ENCODE results near the gene UBL5.
"Not testable (repeated sequence)": the region's sequence is repeated elsewhere in the genome, so short reads cannot be mapped to it uniquely, and the experiment has no call there.

UBL5 gene

DNA sequence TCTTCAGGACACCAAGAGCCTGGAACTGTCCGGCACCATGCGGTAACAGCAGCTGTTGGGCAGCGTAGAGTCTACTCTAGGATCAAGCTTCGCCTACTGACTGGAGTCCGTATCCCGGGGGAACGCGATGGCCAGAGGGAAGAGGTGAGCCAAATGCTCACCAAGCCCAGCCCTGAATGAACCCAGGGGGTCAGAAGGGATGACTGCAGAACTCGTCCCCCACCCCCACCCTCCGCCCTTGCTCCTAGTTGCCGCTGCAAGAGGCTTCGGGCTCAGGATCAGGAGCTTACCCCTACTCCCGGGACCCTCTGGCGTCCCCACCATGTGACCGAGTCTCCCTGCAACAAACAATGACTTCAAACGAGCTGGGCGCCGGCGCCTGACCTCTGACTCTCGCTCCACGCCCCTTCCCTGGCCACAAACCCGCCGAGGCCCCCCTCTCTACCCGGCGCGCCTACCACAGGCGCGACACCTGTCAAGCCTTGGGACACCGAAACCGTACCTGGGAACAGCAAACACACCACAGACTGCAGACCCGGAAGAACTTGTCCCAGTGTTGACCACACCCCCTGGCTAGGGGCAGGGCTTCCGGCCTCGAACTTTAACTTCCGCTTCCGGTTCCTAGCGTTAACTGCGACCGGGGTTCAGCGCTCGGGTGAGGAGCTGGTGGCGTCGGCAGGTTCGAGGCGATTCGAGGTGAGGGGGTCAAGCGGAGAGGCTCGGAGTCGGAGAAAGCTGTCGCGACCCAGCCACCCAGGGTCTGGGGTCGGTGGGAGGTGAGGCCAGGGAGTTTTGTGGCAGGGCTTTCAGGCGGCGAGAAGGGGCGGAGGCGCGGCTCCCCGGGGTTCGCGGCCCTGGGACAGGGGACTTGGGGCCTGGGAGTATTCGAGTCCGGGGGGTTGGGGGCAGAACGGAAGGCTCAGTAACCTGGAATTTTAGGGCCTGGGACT is at the start of gene UBL5:
Gene UBL5 (plus strand): TSS at position 630 of the 950 bp plus-strand sequence. CDS start 420 bp downstream, outside the sequence.
- Histone ChIP-seq H3K4me1 (ENCODE audit: control insufficient read depth in 5 of 5, insufficient read depth in 5 of 5, low read length in 5 of 5) (peaks cover 4 to 29% (median 27%) of the 10 kb centered on the region in 5 donors), H3K36me3 (ENCODE audit: control insufficient read depth in 5 of 5, insufficient read depth in 5 of 5, low read length in 5 of 5) (peaks cover 0 to 16% (median 9%) of the 10 kb centered on the region in 5 donors), H3K27me3 (ENCODE audit: control insufficient read depth in 5 of 5, insufficient read depth in 4 of 5, low read length in 5 of 5) (no peaks in the 10 kb centered on the region), H3K27ac (ENCODE audit: low read depth, low read length) (peak within 1 kb of the TSS; percentile 61), H3K9ac (ENCODE audit: low read length in 5 of 5) (peak within 1 kb of the TSS; percentile 81 to 96 (median 96)), H3K4me3 (ENCODE audit: low read depth in 1 of 5, low read length in 5 of 5) (peak within 1 kb of the TSS; percentile 88 to 99 (median 96)), H3K9me3 (ENCODE audit: control insufficient read depth in 5 of 5, low read length in 5 of 5) (no peaks in the 10 kb centered on the region)

GRCh38 chr19:9782338-9782737 is 45.4 kb upstream of the UBL5 start:
- H3K9ac ChIP-seq (ENCODE audit: low read length in 5 of 5), result no peak overlapping the region
- no peaks in the 10 kb centered on the region for H3K27me3 ChIP-seq (ENCODE audit: control insufficient read depth in 5 of 5, insufficient read depth in 4 of 5, low read length in 5 of 5)
- no peaks in the 10 kb centered on the region for H3K9me3 ChIP-seq (ENCODE audit: control insufficient read depth in 5 of 5, low read length in 5 of 5)
- H3K36me3 ChIP-seq (ENCODE audit: control insufficient read depth in 5 of 5, insufficient read depth in 5 of 5, low read length in 5 of 5), result no peaks in the 10 kb centered on the region
- no peak overlapping the region for H3K4me3 ChIP-seq (ENCODE audit: low read depth in 1 of 5, low read length in 5 of 5)
- H3K4me1 ChIP-seq (ENCODE audit: control insufficient read depth in 5 of 5, insufficient read depth in 5 of 5, low read length in 5 of 5), result peaks cover 0 to 19% (median 12%) of the 10 kb centered on the region in 5 donors
- no peak overlapping the region for H3K27ac ChIP-seq (ENCODE audit: low read depth, low read length)

- not testable (repeated sequence) for H3K4me3 ChIP-seq (ENCODE audit: low read depth in 1 of 5, low read length in 5 of 5); H3K36me3 ChIP-seq (ENCODE audit: control insufficient read depth in 5 of 5, insufficient read depth in 5 of 5, low read length in 5 of 5); H3K9me3 ChIP-seq (ENCODE audit: control insufficient read depth in 5 of 5, low read length in 5 of 5); H3K9ac ChIP-seq (ENCODE audit: low read length in 5 of 5); H3K27me3 ChIP-seq (ENCODE audit: control insufficient read depth in 5 of 5, insufficient read depth in 4 of 5, low read length in 5 of 5)
- peak overlapping the region; percentile 60 for H3K27ac ChIP-seq (ENCODE audit: low read depth, low read length)
- H3K4me1 ChIP-seq (ENCODE audit: control insufficient read depth in 5 of 5, insufficient read depth in 5 of 5, low read length in 5 of 5), result peaks cover 0 to 19% (median 12%) of the 10 kb centered on the region in 5 donors
Observed at GRCh38 chr19:9784163-9784496, 43.6 kb upstream of the UBL5 start.

- no peaks in the 10 kb centered on the region for H3K27me3 ChIP-seq (ENCODE audit: control insufficient read depth in 5 of 5, insufficient read depth in 4 of 5, low read length in 5 of 5)
- no peaks in the 10 kb centered on the region for H3K36me3 ChIP-seq (ENCODE audit: control insufficient read depth in 5 of 5, insufficient read depth in 5 of 5, low read length in 5 of 5)
- peak overlapping the region; percentile 74 to 84 (median 76) for H3K4me3 ChIP-seq (ENCODE audit: low read depth in 1 of 5, low read length in 5 of 5)
- H3K27ac ChIP-seq (ENCODE audit: low read depth, low read length), result peak overlapping the region; percentile 85
- peak overlapping the region in 4 of 5 donors; percentile 60 to 77 (median 71) for H3K9ac ChIP-seq (ENCODE audit: low read length in 5 of 5)
- peaks cover 0 to 19% (median 12%) of the 10 kb centered on the region in 5 donors for H3K4me1 ChIP-seq (ENCODE audit: control insufficient read depth in 5 of 5, insufficient read depth in 5 of 5, low read length in 5 of 5)
- H3K9me3 ChIP-seq (ENCODE audit: control insufficient read depth in 5 of 5, low read length in 5 of 5), result no peaks in the 10 kb centered on the region
Observed at GRCh38 chr19:9785367-9786331, 42.1 kb upstream of the UBL5 start.

GRCh38 chr19:9786342-9786741 is 41.4 kb upstream of the UBL5 start:
- H3K4me3 ChIP-seq (ENCODE audit: low read depth in 1 of 5, low read length in 5 of 5), result peak overlapping the region in 4 of 5 donors; percentile 74 to 84 (median 76)
- no peaks in the 10 kb centered on the region for H3K36me3 ChIP-seq (ENCODE audit: control insufficient read depth in 5 of 5, insufficient read depth in 5 of 5, low read length in 5 of 5)
- peaks cover 0 to 22% (median 16%) of the 10 kb centered on the region in 5 donors for H3K4me1 ChIP-seq (ENCODE audit: control insufficient read depth in 5 of 5, insufficient read depth in 5 of 5, low read length in 5 of 5)
- no peaks in the 10 kb centered on the region for H3K27me3 ChIP-seq (ENCODE audit: control insufficient read depth in 5 of 5, insufficient read depth in 4 of 5, low read length in 5 of 5)
- H3K27ac ChIP-seq (ENCODE audit: low read depth, low read length), result no peak overlapping the region
- H3K9ac ChIP-seq (ENCODE audit: low read length in 5 of 5), result peak overlapping the region in 1 of 5 donors; percentile 76
- H3K9me3 ChIP-seq (ENCODE audit: control insufficient read depth in 5 of 5, low read length in 5 of 5), result no peaks in the 10 kb centered on the region

- no peaks in the 10 kb centered on the region for H3K36me3 ChIP-seq (ENCODE audit: control insufficient read depth in 5 of 5, insufficient read depth in 5 of 5, low read length in 5 of 5)
- H3K4me1 ChIP-seq (ENCODE audit: control insufficient read depth in 5 of 5, insufficient read depth in 5 of 5, low read length in 5 of 5), result peaks cover 0 to 24% (median 19%) of the 10 kb centered on the region in 5 donors
- no peak overlapping the region for H3K27ac ChIP-seq (ENCODE audit: low read depth, low read length)
- no peak overlapping the region for H3K4me3 ChIP-seq (ENCODE audit: low read depth in 1 of 5, low read length in 5 of 5)
- H3K27me3 ChIP-seq (ENCODE audit: control insufficient read depth in 5 of 5, insufficient read depth in 4 of 5, low read length in 5 of 5), result no peaks in the 10 kb centered on the region
- no peaks in the 10 kb centered on the region for H3K9me3 ChIP-seq (ENCODE audit: control insufficient read depth in 5 of 5, low read length in 5 of 5)
- no peak overlapping the region for H3K9ac ChIP-seq (ENCODE audit: low read length in 5 of 5)
Observed at GRCh38 chr19:9786819-9787218, 40.9 kb upstream of the UBL5 start.

DNA sequence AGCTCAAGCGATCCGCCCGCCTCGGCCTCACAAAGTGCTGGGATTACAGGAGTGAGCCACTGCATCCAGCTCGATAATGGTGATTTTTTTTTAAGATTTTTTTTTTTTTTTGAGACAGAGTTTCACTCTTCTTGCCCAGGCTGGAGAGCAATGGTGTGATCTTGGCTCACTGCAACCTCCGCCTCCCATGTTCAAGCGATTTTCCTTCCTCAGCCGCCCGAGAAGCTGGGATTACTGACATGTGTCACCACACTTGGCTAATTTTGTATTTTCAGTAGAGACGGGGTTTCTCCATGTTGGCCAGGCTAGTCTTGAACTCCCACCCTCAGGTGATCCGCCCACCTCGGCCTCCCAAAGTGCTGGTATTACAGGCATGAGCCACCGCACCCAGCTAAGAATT is 39.1 kb upstream of the UBL5 start:
- not testable (repeated sequence) for H3K27ac ChIP-seq (ENCODE audit: low read depth, low read length); H3K4me3 ChIP-seq (ENCODE audit: low read depth in 1 of 5, low read length in 5 of 5); H3K9me3 ChIP-seq (ENCODE audit: control insufficient read depth in 5 of 5, low read length in 5 of 5); H3K9ac ChIP-seq (ENCODE audit: low read length in 5 of 5); H3K36me3 ChIP-seq (ENCODE audit: control insufficient read depth in 5 of 5, insufficient read depth in 5 of 5, low read length in 5 of 5); H3K27me3 ChIP-seq (ENCODE audit: control insufficient read depth in 5 of 5, insufficient read depth in 4 of 5, low read length in 5 of 5)
- H3K4me1 ChIP-seq (ENCODE audit: control insufficient read depth in 5 of 5, insufficient read depth in 5 of 5, low read length in 5 of 5), result peaks cover 0 to 30% (median 24%) of the 10 kb centered on the region in 5 donors

DNA sequence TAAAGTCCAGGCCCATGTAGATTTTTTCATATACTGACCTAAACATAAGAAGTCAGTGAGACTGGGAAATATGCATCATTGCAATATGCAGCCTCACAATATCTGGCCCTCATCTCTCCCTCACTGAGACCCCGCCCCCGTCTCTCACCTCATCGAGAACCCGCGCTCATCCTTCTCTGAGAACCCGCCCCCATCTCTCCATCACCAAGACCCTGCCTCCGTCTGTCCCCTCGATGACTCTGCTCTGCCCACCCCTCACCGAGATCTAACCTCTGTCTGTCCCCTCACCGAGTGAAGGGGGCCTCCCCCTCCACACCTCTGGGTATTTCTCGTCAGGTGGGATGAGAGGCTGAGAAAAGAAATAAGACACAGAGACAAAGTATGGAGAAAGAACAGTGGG is 38.7 kb upstream of the UBL5 start:
- no peaks in the 10 kb centered on the region for H3K36me3 ChIP-seq (ENCODE audit: control insufficient read depth in 5 of 5, insufficient read depth in 5 of 5, low read length in 5 of 5)
- no peak overlapping the region for H3K4me3 ChIP-seq (ENCODE audit: low read depth in 1 of 5, low read length in 5 of 5)
- no peak overlapping the region for H3K9ac ChIP-seq (ENCODE audit: low read length in 5 of 5)
- H3K27ac ChIP-seq (ENCODE audit: low read depth, low read length), result no peak overlapping the region
- no peaks in the 10 kb centered on the region for H3K27me3 ChIP-seq (ENCODE audit: control insufficient read depth in 5 of 5, insufficient read depth in 4 of 5, low read length in 5 of 5)
- H3K4me1 ChIP-seq (ENCODE audit: control insufficient read depth in 5 of 5, insufficient read depth in 5 of 5, low read length in 5 of 5), result peaks cover 0 to 30% (median 24%) of the 10 kb centered on the region in 5 donors
- H3K9me3 ChIP-seq (ENCODE audit: control insufficient read depth in 5 of 5, low read length in 5 of 5), result no peaks in the 10 kb centered on the region

GRCh38 chr19:9789579-9789978 is 38.1 kb upstream of the UBL5 start:
- H3K9ac ChIP-seq (ENCODE audit: low read length in 5 of 5); H3K4me3 ChIP-seq (ENCODE audit: low read depth in 1 of 5, low read length in 5 of 5); H3K36me3 ChIP-seq (ENCODE audit: control insufficient read depth in 5 of 5, insufficient read depth in 5 of 5, low read length in 5 of 5); H3K27me3 ChIP-seq (ENCODE audit: control insufficient read depth in 5 of 5, insufficient read depth in 4 of 5, low read length in 5 of 5); H3K27ac ChIP-seq (ENCODE audit: low read depth, low read length); H3K9me3 ChIP-seq (ENCODE audit: control insufficient read depth in 5 of 5, low read length in 5 of 5): not testable (repeated sequence)
- peaks cover 0 to 28% (median 22%) of the 10 kb centered on the region in 5 donors for H3K4me1 ChIP-seq (ENCODE audit: control insufficient read depth in 5 of 5, insufficient read depth in 5 of 5, low read length in 5 of 5)

- H3K36me3 ChIP-seq (ENCODE audit: control insufficient read depth in 5 of 5, insufficient read depth in 5 of 5, low read length in 5 of 5); H3K9ac ChIP-seq (ENCODE audit: low read length in 5 of 5); H3K9me3 ChIP-seq (ENCODE audit: control insufficient read depth in 5 of 5, low read length in 5 of 5); H3K27me3 ChIP-seq (ENCODE audit: control insufficient read depth in 5 of 5, insufficient read depth in 4 of 5, low read length in 5 of 5); H3K4me3 ChIP-seq (ENCODE audit: low read depth in 1 of 5, low read length in 5 of 5): not testable (repeated sequence)
- peak overlapping the region; percentile 23 for H3K27ac ChIP-seq (ENCODE audit: low read depth, low read length)
- H3K4me1 ChIP-seq (ENCODE audit: control insufficient read depth in 5 of 5, insufficient read depth in 5 of 5, low read length in 5 of 5), result peaks cover 0 to 22% (median 12%) of the 10 kb centered on the region in 5 donors
Observed at GRCh38 chr19:9791073-9791367, 36.7 kb upstream of the UBL5 start.

Data from subcutaneous abdominal adipose tissue (tissue), 5 donors.